ENCODE results near the gene E2F1. TPM values are rescaled to one million over a fixed set of nuclear protein-coding genes. Genes with fewer than 3 reads are reported as not detected.

E2F1 gene
- total and polyA plus RNA-seq, 2 donors (not counting 3 experiments of a cell fraction or from before 2014, with no cell fraction given), result 20.7 to 29.6 TPM

- BruUV-seq (replicated peaks), result no TSS peak
- Histone ChIP-seq H3K9me1 (replicated peaks; ENCODE audit: control insufficient read depth, extremely low read depth, insufficient read depth, low read length) (no peaks in the 10 kb centered on the region), H3K4me3 (replicated peaks in 1 of 3; ENCODE audit: insufficient read depth in 1 of 3, low read depth in 1 of 3, low read length in 3 of 3) (no peak overlapping the region), H3K27ac (ENCODE audit: insufficient read depth, low read depth, low read length) (no peak overlapping the region), H3K4me2 (ENCODE audit: insufficient read depth, low read length) (no peak overlapping the region), H4K20me1 (replicated peaks; ENCODE audit: control insufficient read depth, extremely low read depth, insufficient read depth, low read length) (no peaks in the 10 kb centered on the region), H3K27me3 (ENCODE audit: control insufficient read depth in 2 of 2, insufficient read depth in 2 of 2, low read length in 2 of 2) (no peaks in the 10 kb centered on the region), H3K4me1 (ENCODE audit: control insufficient read depth, extremely low read depth, insufficient read depth, low read length) (peaks cover 11% of the 10 kb centered on the region), H3K79me2 (ENCODE audit: control insufficient read depth, insufficient read depth, low read length) (no peaks in the 10 kb centered on the region), H3K9ac (replicated peaks; ENCODE audit: extremely low read depth, insufficient read depth, low read length) (no peak overlapping the region), H2AFZ (ENCODE audit: low read depth, low read length) (no peak overlapping the region), H3K9me3 (replicated peaks; ENCODE audit: control insufficient read depth, insufficient read depth, low read length) (no peaks in the 10 kb centered on the region), H3K36me3 (ENCODE audit: control insufficient read depth in 2 of 2, extremely low read depth in 1 of 2, insufficient read depth in 2 of 2, low read length in 2 of 2) (no peaks in the 10 kb centered on the region)
- FAIRE-seq (no peak), DNase-seq (ENCODE audit: low read depth, low spot score) (no peak)
- CTCF ChIA-PET, result no interaction called here
- intact Hi-C loops (cut with micrococcal nuclease), result loop anchor here (10.0 kb wide), 1 partner anchor 335 kb away; the partner anchor contains the start of gene RALY
- POLR2A ChIA-PET, result no interaction called here
- TF ChIP-seq GATA2 (IDR thresholded peaks at IDR 0.05; ENCODE audit: insufficient read depth, insufficient read length, low read depth, low read length) (no peak), JUN (IDR thresholded peaks at IDR 0.05; ENCODE audit: borderline replicate concordance, insufficient read depth, insufficient read length, low read depth) (no peak), POLR2AphosphoS5 (IDR thresholded peaks at IDR 0.05; ENCODE audit: insufficient read depth, low read depth, low read length) (no peak), POLR2A (IDR thresholded peaks at IDR 0.05; ENCODE audit: low read depth, low read length) (no peak), FOS (IDR thresholded peaks at IDR 0.05; ENCODE audit: borderline replicate concordance, insufficient read depth, low read length) (no peak), MYC (IDR thresholded peaks at IDR 0.05; ENCODE audit: low read depth, low read length) (no peak), EZH2 (IDR thresholded peaks at IDR 0.05; ENCODE audit: borderline replicate concordance, low read depth, low read length, severe bottlenecking) (no peak)
- TF ChIP-seq, protein P1, sequence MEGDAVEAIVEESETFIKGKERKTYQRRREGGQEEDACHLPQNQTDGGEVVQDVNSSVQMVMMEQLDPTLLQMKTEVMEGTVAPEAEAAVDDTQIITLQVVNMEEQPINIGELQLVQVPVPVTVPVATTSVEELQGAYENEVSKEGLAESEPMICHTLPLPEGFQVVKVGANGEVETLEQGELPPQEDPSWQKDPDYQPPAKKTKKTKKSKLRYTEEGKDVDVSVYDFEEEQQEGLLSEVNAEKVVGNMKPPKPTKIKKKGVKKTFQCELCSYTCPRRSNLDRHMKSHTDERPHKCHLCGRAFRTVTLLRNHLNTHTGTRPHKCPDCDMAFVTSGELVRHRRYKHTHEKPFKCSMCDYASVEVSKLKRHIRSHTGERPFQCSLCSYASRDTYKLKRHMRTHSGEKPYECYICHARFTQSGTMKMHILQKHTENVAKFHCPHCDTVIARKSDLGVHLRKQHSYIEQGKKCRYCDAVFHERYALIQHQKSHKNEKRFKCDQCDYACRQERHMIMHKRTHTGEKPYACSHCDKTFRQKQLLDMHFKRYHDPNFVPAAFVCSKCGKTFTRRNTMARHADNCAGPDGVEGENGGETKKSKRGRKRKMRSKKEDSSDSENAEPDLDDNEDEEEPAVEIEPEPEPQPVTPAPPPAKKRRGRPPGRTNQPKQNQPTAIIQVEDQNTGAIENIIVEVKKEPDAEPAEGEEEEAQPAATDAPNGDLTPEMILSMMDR (IDR thresholded peaks at IDR 0.05; ENCODE audit: extremely low read depth in 1 of 2, insufficient read depth in 1 of 2, low read depth in 1 of 2, low read length in 2 of 2), result no peak
- TF ChIP-seq, protein P2, sequence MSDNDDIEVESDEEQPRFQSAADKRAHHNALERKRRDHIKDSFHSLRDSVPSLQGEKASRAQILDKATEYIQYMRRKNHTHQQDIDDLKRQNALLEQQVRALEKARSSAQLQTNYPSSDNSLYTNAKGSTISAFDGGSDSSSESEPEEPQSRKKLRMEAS (IDR thresholded peaks at IDR 0.05; ENCODE audit: insufficient read depth, insufficient read length), result no peak
- dilution Hi-C loops (cut with MboI; ENCODE audit: extremely low pct_ligation_motif_present, low sequenced_read_pairs), result no loop called here
Measured at GRCh38 chr20:33659341-33660034, 26.7 kb downstream of the E2F1 start.
